ENCODE results near the gene PPP2R3B.

The PPP2R3B gene

DNA sequence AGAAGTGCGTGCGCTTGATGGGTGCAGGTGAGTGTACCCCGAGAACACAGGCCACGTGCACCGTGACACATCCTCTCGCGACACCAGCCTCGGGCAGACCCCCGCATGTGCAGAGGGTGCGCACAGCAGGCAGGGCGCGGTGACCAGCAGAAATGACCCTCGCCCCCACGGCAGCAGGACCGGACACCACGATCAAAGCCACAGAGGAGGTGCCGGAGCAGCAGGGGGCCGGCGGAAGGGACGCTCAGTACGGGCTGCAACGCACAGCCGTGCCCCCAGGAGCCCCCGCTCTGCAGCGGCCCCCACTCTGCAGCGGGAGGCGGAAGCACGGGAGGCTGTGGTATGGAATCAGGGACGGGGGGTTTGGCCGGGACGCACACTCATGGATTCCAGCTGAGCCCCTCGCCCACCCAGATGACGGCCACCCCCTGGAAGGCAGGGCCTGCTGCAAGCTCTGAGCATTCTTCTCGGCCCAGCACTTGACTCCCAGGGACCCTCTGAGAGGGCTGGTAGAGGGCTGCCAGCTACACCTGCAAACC, 17.1 kb downstream of the PPP2R3B start:
- DNase-seq = no peak

DNA sequence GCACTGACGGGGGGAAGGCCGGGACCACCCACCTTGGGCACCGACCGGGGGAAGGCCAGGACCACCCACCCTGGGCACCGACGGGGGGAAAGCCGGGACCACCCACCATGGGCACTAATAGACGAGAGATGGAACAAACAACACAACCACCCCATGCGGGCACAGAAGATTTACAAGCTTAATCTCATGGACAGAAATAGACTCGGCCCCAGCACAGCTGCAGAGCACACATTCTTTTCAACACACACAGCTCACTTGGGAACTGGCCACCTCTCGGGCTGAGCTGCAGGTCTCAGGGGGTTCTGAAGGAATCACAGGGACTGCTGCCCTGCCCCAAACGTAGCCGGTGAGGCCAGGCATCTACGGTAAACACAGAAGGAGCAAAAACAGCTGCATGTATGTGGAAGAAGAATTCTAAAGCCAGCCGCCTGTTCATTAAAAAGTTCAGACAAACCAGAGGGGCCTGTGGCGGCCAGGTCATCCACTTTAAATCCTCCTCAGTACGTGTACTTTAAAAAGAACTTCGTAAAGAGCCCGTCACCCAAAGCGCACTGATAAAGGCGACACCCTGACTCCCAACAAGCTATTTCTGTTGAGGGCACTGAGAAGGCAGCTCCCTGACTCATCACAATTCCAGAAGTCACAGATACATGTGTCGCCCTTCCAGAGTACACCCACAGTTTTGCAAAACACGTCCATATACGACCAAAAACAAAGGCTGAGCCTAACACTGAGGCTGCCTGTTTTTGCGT, 17.7 kb downstream of the PPP2R3B start:
- DNase-seq = no peak

DNA sequence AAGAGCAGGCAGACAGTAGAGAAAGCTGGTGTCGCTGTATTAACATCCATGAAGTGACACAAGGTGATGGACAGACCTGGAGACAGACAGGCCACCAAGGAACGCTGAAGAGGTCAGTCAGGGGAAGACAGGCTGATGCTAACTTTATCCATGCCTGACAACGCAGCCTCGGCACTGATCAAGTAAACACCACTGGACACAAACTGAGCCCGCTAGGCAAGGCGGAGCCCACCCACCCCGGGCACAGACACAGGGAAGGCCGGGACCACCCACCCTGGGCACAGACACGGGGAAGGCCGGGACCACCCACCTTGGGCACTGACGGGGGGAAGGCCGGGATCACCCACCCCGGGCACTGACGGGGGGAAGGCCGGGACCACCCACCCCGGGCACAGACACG, 18.8 kb downstream of the PPP2R3B start:
- DNase-seq = no peak

DNA sequence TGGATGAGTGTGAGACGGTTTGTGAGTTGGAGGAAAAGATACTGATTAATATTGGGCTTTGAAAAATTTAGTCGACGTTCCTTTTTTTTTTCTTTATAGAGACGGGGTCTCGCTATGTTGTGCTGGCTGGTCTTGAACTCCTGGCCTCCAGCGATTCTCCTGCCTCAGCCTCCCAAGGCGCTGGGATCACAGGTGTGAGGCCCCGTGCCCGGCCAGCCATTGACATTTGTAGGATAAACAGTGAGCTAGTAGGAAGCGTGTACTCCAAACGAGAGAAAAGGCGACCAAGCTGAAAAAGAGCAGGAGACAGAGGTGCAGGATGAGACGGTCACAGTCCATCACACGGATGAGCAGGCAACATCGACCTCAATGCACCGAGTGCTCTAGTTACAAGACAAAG, 19.4 kb downstream of the PPP2R3B start:
- DNase-seq = no peak

DNA sequence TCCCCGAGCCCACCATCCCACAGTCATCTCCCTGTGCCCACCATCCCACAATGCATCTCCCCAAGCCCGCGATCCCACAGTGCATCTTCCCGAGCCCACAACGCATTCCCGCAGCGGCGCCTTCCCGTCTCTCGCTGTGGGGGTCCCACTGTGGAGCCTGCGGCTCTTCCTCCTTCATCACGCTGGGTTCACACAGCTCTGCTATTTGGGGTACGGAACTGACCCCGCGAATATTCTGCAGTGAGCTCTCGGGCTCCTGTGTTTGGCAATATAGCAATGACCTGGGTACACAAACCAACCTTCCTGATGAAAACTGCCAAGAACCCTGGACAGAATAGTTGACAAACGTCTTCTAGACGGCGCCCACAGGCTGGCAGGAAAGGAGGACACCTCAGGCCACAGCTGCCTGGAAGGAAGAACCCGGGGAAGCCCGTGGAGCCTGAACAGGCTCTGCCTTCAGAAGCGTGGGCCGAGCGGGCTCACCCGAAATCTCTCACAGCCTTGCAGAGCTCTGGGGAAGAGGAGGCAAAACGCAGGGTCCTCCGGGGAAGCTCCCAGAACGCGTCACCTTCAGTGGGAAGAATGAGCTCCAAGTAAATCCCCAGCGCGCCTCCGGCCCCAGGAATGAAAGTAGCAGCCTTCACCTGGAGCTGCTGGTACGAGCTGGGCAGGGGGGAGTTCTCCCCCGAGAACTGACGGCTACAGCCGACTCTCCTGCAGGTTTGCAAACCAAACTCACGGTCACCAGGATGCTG, 22.9 kb downstream of the PPP2R3B start:
- no peak for DNase-seq

DNA sequence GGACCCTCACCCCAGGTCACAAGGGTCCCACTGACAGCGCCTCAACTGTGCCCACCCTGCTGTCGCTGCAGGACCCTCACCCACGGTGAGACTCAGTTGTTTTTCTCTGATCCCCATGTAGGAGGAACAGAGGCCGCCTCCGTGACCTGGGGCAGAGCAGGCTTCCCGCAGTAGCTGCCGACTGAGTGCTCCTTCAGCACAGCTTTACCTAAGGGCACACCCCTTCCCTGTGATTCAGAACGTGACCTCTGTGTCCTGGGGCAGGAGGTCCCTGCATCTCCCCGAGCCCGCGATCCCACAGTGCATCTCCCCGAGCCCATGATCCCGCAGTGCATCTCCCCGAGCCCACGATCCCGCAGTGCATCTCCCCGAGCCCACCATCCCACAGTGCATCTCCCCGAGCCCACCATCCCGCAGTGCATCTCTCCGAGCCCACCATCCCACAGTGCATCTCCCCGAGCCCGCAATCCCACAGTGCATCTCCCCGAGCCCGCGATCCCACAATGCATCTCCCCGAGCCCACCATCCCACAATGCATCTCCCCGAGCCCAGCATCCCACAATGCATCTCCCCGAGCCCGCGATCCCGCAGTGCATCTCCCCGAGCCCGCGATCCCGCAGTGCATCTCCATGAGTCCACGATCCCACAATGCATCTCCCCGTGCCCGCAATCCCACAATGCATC, 23.6 kb downstream of the PPP2R3B start:
- no peak for DNase-seq

DNA sequence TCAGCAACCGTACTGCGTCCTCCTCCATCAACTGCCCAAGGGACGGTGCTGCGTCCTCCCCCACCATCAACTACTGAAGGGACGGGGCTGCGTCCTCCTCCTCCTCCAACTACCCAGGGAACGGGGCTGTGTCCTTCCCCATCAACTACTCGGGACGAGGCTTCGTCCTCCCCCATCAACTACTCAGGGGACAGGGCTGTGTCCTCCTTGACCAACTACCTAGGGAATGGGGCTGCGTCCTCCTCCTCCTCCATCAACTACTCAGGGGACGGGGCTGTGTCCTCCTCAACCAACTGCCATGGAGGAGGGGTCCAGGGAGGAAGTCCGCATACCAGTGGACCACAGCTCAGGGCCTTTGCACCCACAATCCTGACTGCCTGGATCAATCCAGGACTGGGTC, 24.4 kb downstream of the PPP2R3B start:
- no peak for DNase-seq

DNA sequence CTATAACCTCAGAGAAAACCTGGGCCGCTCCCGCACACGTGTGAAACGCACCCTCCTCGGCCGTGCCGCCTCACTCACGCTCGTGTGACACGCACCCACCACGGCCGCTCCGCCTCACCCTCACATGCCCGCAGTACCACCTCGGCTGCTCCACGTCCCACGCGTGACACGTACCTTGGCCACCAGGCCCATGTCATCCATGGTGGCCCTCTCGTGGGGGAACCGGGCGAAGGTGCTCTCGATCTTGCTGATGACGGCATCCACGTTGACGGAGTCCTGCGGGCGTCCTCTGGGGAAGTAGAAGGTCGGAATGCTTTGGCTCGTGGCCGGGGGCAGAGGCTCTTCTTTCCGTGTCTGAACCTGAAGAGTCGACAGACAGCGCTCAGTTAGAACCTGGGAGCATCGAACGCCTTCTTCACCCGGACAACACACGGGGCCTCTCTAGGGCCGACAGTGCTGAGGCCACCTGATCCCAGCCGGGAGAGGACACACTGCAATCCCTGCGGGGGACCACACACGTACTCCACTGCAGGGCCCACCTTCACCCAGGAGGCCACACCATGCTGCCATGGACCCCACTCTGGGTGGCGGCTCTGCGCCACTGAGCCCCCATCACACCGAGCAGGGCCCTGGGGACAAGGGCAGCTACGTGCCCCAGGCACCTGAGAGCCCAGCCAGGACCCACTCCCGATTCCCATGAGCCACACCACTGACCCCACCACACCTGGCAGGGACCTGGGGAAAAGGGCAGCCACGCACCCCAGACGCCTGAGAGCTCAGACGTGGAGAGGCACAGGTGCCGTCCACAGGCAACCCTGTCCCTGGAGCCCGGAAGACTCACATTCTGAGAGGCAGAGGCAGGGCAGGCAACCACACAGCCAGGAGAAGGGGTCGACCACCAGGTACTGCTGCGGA, 25.2 kb downstream of the PPP2R3B start:
- no peak for DNase-seq

DNA sequence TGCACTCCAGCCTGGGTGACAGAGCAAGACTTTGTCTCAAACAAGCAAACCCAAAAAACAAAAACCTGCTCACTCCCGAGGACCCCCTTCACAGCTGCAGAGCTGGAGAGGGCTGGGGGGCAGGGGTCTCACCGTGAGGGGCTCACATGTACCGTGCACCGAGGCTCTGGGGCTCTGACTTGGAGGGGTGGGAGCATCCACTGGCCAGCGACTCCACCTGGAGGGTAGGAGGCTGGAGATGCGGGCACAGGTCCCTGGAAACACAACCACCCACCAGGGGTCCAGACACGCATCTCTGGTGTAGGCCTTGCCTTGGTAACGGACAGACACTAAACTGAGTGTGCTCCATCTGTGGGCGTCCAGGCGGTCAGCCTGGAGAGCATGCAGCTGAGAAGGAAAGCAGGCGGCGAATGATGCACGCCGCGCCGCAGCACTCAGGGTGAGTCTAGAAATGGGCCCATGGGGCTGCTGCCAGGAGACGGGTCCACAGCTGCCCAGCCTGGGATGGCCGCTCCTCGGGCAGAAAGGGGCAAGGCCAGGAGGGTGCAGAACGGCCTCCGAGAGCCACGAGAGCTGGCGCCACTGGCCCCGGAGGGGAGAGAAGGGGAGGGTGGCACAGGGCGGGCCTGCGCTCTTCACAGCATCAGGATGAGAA, 26.1 kb downstream of the PPP2R3B start:
- no peak for DNase-seq

DNA sequence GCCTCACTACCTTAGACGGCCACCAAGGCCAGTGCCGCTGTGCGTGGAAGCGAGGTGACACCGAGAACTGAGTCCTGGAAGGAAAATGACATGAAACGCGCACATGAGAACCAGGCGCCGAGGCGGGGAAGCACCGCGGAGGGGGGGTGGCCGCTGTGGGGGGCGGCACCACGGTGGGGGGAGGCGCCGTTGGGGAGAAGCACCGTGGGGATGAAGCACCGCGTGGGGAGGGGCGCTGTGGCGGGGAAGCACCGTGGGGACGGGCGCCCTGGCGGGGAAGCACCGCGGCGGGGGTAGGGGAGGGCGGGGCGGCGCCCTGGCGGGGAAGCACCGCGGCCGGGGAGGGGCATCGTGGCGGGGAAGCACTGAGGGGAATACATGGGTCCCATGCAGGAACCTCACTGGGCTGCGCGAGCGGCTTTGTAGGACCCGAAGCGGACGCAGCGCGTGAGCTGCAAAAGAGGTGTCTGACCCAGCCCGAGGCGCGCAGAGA, 28.0 kb downstream of the PPP2R3B start:
- DNase-seq = no peak

DNA sequence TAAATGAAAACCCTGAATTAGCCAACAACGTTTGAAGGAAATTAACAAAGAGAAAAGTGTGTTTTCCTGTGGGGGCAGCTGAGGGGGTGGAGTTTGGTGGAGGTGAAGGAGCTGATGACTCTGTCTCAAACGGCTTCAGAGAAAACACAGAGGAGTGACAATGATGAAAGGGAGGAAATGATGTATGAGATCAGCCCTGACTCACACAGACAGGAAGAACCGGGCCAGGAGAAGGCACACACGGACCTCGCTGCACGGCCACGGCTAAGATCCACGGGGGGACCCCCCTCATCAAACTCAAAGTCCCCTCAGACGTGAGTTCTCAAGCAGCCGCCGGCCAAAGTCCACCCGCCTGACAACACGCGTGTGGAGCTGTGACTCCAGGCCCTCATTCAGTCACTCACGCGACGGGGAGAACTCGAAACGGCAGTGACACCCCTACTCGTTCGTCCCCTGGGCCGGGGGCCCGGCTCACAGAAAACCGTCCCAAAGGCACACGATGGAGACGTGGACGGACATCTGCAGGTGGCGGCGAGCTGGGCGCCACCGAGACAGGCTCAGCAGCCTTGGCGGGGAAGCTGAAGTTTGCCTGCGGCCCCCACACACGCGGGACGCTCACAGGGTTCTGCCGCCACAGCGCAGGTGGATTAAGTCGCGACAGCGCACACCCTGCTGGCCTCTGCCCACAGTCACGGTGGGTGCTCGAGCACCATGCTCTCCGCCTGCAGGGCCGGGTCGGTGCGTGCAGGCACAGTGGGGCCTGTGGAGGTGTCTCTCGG, 28.8 kb downstream of the PPP2R3B start:
- peak; percentile 14 for DNase-seq

DNA sequence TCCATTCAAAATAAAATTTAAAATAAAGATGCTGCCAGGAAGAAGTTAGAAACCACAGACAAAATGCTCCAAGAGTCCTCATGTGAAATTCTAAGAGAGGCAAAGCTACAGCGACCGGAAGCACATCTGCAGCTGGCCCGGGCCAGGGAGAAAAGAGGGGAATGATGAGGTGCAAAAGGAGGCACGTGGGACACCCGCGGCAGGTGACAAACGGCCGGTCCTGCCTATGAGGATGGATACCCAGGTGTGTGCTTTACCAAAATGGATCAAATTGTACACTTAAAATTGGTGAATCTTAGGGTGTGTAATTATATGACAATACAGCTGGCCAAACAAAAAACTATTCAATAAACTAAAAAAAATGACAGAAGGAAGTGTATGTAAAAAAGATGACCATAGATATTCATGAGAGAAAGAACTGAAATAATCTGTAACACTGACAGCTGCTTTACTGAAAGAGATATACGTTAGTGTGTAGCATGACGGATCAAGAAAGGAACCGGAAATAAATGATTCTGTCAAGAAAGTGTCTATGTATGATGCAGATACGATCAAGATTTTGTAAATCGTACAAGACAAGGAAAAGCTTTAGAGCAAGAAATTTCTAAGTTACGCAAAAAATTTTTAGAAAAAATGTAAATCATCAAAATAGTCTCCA, 29.5 kb downstream of the PPP2R3B start:
- DNase-seq = no peak

DNA sequence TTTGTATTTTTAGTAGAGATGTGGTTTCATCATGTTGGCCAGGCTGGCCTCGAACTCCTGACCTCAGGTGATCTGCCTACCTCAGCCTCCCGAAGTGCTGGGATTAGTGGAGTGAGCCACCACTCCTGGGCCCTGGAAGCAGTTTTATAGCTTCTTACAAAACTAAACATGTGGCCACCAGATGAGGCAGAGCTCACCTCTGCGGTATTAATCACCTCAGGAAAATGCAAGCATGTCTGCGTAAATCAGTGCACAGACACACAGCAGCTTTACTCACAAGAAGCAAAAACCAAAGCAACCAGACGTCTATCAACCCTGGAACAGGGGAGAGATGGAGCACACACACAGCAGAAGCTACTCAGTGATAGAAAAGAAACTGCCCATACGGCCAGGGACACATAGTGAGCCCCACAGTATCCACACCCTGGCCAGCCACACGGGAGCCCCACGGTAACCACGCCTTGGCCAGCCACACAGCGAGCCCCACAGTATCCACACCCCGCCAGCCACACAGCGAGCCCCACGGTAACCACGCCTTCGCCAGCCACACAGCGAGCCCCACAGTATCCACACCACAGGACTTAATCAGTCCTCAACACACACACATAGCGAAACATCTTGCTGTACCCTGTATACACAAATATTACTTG, 30.2 kb downstream of the PPP2R3B start:
- no peak for DNase-seq

DNA sequence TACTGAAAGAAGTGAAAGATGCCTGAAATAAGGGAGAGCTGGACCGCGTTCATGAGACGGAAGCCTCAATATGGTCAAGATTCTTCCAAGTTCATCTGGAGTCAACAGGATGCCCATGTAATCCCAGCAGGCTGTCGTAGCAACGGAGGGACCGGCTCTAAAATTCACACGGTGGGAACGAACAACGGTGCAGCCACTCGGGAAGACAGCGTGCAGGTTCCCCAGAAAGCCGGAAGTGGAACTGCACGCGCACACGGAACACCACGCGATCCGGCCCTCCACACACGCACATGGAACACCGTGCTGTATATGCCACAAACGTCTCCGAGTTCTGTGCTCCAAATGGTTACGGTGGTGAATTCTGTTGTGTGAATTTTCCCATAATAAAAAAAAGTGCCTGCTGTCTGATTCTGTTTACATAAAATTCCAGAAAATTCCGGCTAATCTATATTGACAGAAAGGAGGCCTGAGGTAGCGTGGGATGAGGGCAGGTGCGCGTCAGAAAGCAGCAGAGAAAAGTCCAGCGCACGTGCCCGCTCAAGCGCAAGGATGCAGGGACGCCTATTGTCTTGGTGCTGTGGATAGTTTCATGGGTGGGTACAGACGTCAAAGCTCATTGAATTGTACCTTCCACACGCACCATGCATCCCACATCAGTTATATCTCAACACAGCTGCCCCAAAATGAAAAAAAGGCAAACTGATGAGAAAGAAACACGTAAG, 31.2 kb downstream of the PPP2R3B start:
- no peak for DNase-seq

DNA sequence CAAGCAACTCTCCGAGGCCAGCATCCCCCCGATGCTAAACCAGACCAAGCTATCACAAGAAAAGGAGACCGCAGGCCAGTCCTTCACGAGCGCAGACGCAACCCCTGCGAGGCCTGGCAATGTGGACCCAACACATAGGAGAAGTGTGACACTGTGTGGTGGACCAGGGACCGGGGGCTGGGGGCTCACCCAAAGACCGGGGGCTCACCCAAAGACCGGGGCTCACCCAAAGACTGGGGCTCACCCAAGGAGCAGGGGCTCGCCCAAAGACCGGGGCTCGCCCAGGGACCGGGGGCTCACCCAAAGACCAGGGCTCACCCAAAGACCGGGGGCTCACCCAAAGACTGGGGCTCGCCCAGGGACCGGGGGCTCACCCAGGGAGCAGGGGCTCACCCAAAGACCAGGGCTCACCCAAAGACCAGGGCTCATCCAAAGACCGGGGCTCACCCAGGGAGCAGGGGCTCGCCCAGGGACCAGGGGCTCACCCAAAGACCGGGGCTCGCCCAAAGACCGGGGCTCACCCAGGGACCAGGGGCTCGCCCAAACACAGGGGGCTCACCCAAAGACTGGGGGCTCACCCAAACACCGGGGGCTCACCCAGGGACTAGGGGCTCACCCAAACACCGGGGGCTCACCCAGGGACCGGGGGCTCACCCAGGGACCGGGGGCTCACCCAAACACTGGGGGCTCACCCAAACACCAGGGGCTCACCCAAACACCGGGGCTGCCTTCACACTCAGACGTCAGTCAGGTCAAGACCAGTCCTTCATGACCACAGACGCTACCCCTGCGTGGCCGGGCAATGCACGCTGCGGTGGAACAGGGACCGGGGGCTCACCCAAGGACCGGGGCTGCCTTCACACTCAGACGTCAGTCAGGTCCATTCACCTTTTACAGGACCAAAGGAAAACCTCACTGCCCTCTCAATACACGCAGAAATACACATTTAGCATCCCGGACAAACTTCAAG, 32.9 kb downstream of the PPP2R3B start:
- no peak for DNase-seq

DNA sequence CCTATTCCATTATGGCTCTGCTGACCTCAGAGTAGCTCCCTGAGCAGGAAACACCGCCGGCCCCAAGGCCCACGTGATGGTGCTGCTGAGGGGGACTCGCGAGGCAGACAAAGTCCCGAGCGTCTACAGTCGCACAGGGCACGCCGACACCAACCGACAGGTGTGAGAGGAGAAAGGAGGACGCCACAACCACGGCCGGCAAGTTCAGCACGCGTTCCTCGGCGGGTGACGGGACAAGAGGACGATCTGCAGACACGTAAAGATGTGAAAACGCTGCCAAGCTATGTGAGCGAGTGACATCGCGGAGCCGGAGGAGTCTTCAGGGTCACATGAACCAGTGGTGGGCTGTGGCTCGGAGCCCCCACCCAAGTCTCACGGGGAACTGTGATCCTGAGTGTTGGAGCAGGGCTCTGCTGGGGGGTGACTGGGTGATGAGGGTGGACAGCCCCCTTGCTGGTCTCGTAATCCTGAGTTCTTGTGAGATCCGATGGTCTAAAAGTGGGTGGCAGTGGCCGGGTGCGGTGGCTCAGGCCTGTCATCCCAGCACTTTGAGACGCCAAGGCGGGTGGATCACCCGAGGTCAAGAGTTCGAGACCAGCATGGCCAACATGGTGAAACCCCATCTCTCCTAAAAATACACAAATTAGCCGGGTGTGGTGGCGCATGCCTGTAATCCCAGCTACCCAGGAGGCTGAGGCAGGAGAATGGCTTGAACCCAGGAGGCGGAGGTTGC, 34.0 kb downstream of the PPP2R3B start:
- DNase-seq = no peak

DNA sequence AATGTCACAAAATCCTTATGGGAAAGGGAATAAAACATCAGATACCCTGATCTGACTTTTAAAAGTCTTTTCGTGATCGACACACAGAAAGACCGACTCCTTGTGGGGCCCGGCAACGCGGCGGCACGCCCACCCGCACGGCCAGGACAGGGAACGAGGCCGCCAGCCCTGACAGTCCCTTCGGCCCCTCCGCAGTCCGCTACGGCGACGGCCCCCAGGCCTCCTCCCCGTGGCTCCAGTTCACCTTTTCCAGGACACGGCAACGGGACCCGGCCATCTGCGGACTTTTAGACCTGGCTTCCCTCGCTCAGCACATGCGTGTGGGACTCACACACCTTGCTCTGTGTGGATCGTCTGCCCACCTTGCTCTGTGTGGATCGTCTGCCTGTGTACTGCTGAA, 34.5 kb downstream of the PPP2R3B start:
- DNase-seq = no peak
